ENCODE data around the gene TOMT.

DNA sequence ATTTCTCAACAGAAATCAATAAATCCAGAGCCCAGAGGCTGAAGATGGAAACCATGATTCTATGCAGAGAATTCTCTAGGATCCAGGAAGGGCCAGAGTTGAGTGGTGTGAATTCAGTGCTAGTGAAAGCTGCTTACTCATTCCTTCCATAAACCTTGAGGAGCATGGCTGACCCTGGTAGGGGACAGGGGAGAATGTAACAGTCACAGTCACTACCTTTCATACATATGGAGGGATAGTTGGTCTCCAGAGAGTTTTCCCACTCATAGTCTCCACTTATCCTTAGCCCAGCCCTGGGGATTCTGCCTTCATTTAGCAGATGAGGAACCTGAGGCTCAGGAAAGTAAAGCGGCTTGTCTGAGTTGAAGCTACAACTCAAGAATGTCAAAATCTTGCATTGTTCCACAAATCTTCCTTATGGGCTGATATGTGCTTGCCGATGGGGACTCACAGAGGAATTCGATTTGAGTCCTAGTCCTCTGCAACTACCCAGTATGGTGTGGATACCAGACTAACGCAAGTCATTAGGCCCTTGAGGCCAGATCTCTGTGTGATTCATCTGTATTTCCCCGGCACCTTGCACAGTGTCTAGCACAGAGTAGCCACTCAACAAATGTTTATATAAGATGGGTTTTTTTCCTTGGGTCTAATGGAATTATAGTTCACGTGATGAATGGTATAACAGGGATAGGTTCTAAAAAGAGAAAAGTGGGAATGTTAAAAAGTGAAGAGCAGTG, 10.5 kb downstream of the TOMT start:
- TF ChIP-seq, protein P1, sequence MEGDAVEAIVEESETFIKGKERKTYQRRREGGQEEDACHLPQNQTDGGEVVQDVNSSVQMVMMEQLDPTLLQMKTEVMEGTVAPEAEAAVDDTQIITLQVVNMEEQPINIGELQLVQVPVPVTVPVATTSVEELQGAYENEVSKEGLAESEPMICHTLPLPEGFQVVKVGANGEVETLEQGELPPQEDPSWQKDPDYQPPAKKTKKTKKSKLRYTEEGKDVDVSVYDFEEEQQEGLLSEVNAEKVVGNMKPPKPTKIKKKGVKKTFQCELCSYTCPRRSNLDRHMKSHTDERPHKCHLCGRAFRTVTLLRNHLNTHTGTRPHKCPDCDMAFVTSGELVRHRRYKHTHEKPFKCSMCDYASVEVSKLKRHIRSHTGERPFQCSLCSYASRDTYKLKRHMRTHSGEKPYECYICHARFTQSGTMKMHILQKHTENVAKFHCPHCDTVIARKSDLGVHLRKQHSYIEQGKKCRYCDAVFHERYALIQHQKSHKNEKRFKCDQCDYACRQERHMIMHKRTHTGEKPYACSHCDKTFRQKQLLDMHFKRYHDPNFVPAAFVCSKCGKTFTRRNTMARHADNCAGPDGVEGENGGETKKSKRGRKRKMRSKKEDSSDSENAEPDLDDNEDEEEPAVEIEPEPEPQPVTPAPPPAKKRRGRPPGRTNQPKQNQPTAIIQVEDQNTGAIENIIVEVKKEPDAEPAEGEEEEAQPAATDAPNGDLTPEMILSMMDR (conservative IDR thresholded peaks at IDR 0.05; ENCODE audit: low read depth, low read length), result no peak
- TF ChIP-seq EZH2 (IDR thresholded peaks at IDR 0.05; ENCODE audit: low read length, unreplicated experiment) (no peak), EZH2phosphoT487 (IDR thresholded peaks at IDR 0.05; ENCODE audit: borderline replicate concordance, low read length) (no peak)
